ENCODE data around the gene PLD1.
"Not testable (repeated sequence)": the region's sequence is repeated elsewhere in the genome, so short reads cannot be mapped to it uniquely, and the experiment has no call there.

Gene PLD1

DNA sequence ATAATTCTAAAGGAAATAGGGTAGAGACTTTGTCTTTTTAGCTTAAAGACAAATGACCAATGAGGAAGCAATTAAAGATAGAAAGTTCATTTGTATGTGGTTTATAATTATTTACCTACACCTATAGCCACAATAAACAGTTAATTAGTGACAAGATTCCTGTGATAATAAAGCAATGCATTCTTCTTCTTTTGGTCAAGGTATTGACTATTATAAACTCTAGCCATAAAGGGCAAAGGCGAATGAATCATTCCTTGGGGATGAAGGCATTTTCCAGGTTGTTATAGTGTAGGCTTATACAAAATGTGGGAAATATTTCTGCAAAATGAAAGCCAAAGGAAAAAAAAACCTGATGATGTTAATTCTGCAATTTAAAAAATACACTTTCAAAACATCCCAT, 115.4 kb downstream of the PLD1 start:
- ChIA-PET POLR2A (no interaction called here), CTCF (interaction anchor here (0.9 kb wide), 1 partner anchor 9 kb away, joined by 3 read pairs; no protein-coding TSS in a partner anchor)
- no peak for DNase-seq (ENCODE audit: extremely low spot score)
- TF ChIP-seq, protein P1, sequence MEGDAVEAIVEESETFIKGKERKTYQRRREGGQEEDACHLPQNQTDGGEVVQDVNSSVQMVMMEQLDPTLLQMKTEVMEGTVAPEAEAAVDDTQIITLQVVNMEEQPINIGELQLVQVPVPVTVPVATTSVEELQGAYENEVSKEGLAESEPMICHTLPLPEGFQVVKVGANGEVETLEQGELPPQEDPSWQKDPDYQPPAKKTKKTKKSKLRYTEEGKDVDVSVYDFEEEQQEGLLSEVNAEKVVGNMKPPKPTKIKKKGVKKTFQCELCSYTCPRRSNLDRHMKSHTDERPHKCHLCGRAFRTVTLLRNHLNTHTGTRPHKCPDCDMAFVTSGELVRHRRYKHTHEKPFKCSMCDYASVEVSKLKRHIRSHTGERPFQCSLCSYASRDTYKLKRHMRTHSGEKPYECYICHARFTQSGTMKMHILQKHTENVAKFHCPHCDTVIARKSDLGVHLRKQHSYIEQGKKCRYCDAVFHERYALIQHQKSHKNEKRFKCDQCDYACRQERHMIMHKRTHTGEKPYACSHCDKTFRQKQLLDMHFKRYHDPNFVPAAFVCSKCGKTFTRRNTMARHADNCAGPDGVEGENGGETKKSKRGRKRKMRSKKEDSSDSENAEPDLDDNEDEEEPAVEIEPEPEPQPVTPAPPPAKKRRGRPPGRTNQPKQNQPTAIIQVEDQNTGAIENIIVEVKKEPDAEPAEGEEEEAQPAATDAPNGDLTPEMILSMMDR (IDR thresholded peaks at IDR 0.05; ENCODE audit: control extremely low read depth, extremely low read depth, low read depth, missing control alignments), result no peak

DNA sequence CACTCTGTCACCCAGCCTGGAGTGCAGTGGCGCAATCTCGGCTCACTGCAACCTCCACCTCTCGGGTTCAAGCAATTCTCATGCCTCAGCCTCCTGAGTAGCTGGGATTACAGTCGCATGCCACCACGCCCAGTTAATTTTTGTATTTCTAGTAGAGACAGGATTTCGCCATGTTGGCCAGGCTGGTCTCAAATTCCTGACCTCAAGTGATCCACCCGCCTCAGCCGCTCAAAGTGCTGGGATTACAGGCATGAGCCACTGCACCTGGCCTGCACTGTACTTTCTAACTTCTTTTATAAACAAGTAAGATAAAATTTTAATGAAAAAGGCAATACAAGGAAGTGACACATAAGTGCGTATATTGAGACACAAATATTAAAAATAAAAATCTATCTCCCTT, 117.7 kb downstream of the PLD1 start:
- POLR2A ChIA-PET; DNase-seq (ENCODE audit: extremely low spot score); CTCF ChIA-PET: not testable (repeated sequence)

DNA sequence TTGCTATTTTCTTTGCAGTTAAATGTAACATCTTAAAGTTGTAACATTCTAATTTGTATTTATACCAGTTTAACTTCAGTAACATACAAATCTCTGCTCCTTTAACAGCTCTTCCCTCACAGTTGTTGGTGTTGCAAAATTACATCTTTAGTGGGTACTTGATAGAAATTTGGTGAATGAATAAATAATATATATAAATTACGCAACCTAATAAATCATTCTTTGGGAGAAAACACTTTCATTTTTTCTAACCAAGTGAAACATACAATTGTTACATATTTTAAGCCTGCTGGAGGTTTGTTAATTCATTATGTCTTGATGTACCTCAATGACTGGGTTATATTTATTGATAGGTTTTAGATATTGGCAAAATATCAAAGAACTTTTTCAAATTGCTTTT, 118.8 kb downstream of the PLD1 start:
- DNase-seq (ENCODE audit: extremely low spot score), result no peak
- TF ChIP-seq, protein P1 (IDR thresholded peaks at IDR 0.05; ENCODE audit: control extremely low read depth, extremely low read depth, low read depth, missing control alignments), result no peak
- ChIA-PET POLR2A (no interaction called here), CTCF (interaction anchor here (1.1 kb wide), 1 partner anchor 12 kb away, joined by 4 read pairs; no protein-coding TSS in a partner anchor)

DNA sequence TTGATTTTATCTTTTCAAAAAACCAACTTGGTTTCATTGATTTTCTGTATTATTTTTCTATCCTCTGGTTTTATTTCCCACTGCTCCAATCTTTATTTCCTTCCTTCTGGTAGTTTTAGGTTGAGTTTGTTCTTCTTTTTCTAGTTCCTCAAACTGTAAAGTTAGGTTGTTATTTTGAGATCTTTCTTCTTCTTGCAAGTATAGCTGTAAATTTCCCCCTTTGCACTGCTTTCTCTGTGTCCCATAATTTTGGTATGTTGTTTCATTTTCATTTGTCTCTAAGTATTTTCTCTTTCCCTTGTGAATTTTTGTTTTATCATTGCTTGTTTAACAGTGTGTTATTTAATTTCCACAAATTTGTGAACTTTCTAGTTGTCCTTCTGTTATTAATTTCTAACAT, 120.0 kb downstream of the PLD1 start:
- ChIA-PET POLR2A (no interaction called here), CTCF (interaction anchor here (1.2 to 2.5 kb wide), 2 partner anchors 25 to 140 kb away, joined by 3 to 9 read pairs; no protein-coding TSS in a partner anchor)
- TF ChIP-seq, protein P1 (IDR thresholded peaks at IDR 0.05; ENCODE audit: control extremely low read depth, extremely low read depth, low read depth, missing control alignments), result no peak
- DNase-seq (ENCODE audit: extremely low spot score), result no peak

DNA sequence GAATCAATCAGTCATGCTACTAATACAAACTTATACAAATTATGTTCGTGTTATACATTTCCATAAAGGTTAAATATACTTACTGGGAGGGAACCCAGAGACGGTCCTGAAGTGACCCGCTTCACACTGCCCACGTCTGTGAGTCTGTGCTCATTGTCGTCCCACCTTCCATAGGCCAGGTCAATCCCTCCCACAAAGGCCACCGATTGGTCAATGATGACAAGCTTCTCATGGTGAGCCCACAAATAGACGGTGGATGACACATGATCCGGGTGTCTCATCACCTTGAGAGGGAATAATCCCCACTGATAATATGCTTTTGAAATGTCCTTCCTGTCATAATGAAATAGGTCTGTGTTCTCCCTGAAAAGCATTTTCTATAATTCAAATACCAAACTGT, 121.7 kb downstream of the PLD1 start:
- POLR2A ChIA-PET, result no interaction called here
- CTCF ChIA-PET, result interaction anchor here (0.7 to 2.5 kb wide), 6 partner anchors 9 to 141 kb away, joined by 3 to 9 read pairs (median 4); no protein-coding TSS in a partner anchor

DNA sequence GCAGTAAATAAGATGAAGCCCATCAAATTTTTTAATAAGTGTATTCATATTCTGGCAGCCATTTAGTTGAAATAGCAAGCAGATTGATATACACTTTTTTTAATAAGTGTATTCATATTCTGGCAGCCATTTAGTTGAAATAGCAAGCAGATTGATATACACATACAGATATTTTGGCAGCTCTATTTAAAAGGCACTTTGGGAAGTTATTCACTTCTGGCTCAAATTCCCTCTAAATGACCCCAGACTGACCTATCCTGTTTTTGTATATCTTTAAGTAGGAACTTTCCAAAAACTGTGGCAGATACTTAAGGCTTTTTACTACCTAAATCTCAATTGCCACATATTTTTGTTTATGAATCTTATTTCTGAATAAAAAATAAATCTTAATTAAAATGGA, 122.3 kb downstream of the PLD1 start:
- TF ChIP-seq, protein P1 (IDR thresholded peaks at IDR 0.05; ENCODE audit: control extremely low read depth, extremely low read depth, low read depth, missing control alignments), result no peak
- DNase-seq (ENCODE audit: extremely low spot score), result no peak
- POLR2A ChIA-PET, result no interaction called here
- CTCF ChIA-PET, result interaction anchor here (0.7 to 2.5 kb wide), 4 partner anchors 9 to 142 kb away, joined by 3 to 9 read pairs (median 5); no protein-coding TSS in a partner anchor

More for the DNA sequence above, 121.7 kb downstream of the PLD1 start:
- DNase-seq (ENCODE audit: extremely low spot score), result no peak
- TF ChIP-seq, protein P1 (IDR thresholded peaks at IDR 0.05; ENCODE audit: control extremely low read depth, extremely low read depth, low read depth, missing control alignments), result no peak

DNA sequence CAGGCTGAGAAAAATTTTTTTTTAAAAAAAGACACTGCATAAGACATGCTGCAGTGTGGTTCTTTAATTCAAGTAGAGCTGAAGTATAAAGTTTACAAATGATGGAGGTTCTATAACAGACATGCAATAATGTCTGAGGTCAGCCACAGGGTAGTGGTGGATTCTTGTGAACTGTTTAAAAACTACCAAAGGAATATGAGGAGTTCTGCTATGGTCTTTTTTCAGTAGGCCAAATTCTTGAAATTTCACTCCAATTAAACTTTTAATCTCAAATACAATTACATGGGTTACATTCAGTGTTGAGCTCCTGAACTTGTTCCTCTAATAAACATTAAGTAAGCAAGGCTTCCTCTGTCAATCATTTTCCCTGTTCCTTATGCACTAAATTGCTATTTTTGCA, 122.7 kb downstream of the PLD1 start:
- CTCF ChIA-PET, result interaction anchor here (0.8 to 1.9 kb wide), 3 partner anchors 10 to 41 kb away, joined by 3 to 5 read pairs (median 5); no protein-coding TSS in a partner anchor
- POLR2A ChIA-PET, result no interaction called here
- TF ChIP-seq, protein P1 (IDR thresholded peaks at IDR 0.05; ENCODE audit: control extremely low read depth, extremely low read depth, low read depth, missing control alignments), result no peak
- no peak for DNase-seq (ENCODE audit: extremely low spot score)

Measured in GM10248 (cell line).